Activated T-helper 9 cell treated with anti-CD3 and anti-CD28 coated beads, Interleukin-2, amount 50 U/mL, for 16 hours (primary cell): ENCODE measurements around the gene LCK.
"Not testable (repeated sequence)": the region's sequence is repeated elsewhere in the genome, so short reads cannot be mapped to it uniquely, and the experiment has no call there.

ENCODE experiments used
- DNase-seq: peaks from one replicate; pipeline ENCODE4 v3.0.0-alpha.2; 2020; ENCODE audit warnings: low read depth

Gene LCK

GRCh38 chr1:32273391-32274208 lies 22.5 kb downstream of the LCK start:
- DNase-seq, result peak; percentile 72

- DNase-seq, result no peak
Observed at GRCh38 chr1:32274646-32275340, 23.7 kb downstream of the LCK start.

- DNase-seq, result no peak
Observed at GRCh38 chr1:32275424-32275823, 24.4 kb downstream of the LCK start.

- DNase-seq, result no peak
Observed at GRCh38 chr1:32276032-32276782, 25.1 kb downstream of the LCK start.

- not testable (repeated sequence) for DNase-seq
Observed at GRCh38 chr1:32284777-32285176, 33.7 kb downstream of the LCK start.

- no peak for DNase-seq
Observed at GRCh38 chr1:32285658-32286057, 34.6 kb downstream of the LCK start.

- no peak for DNase-seq
Observed at GRCh38 chr1:32286763-32287162, 35.7 kb downstream of the LCK start.

GRCh38 chr1:32289256-32289655 lies 38.2 kb downstream of the LCK start:
- no peak for DNase-seq

- no peak for DNase-seq
Observed at GRCh38 chr1:32291145-32291707, 40.2 kb downstream of the LCK start.

GRCh38 chr1:32291708-32292538 lies 40.9 kb downstream of the LCK start, which contains the start of gene HDAC1:
HDAC1 (plus strand) TSS chr1:32292083; CDS start chr1:32292170, 87 bp downstream.
- peak; percentile 95 for DNase-seq

- DNase-seq, result not testable (repeated sequence)
Observed at GRCh38 chr1:32298211-32298610, 47.1 kb downstream of the LCK start.

GRCh38 chr1:32299327-32299726 lies 48.3 kb downstream of the LCK start:
- DNase-seq, result no peak

- no peak for DNase-seq
Observed at GRCh38 chr1:32303358-32303757, 52.3 kb downstream of the LCK start.

GRCh38 chr1:32303997-32304622 lies 53.0 kb downstream of the LCK start:
- DNase-seq, result no peak

GRCh38 chr1:32305310-32305709 lies 54.2 kb downstream of the LCK start:
- DNase-seq, result no peak

- no peak for DNase-seq
Observed at GRCh38 chr1:32307324-32307723, 56.3 kb downstream of the LCK start.

GRCh38 chr1:32309960-32310359 lies 58.9 kb downstream of the LCK start:
- no peak for DNase-seq

- DNase-seq, result no peak
Observed at GRCh38 chr1:32311709-32312393, 60.8 kb downstream of the LCK start.

- no peak for DNase-seq
Observed at GRCh38 chr1:32316903-32317277, 65.8 kb downstream of the LCK start.

GRCh38 chr1:32318127-32318869 lies 67.2 kb downstream of the LCK start:
- DNase-seq, result no peak
